Hepatocyte (in vitro differentiated cells): ENCODE results near the gene LRRC49. TPM values are rescaled to one million over a fixed set of nuclear protein-coding genes. Genes with fewer than 3 reads are reported as not detected.
"Not testable (repeated sequence)": the region's sequence is repeated elsewhere in the genome, so short reads cannot be mapped to it uniquely, and the experiment has no call there.

Experiments
- DNase-seq: peaks from one replicate; pipeline ENCODE4 v3.0.0-alpha.2; 2016; ENCODE audit warnings: low spot score
- H2AFZ ChIP-seq: fragments of 200-600 bp; sonication (generic); 2 replicates; pipeline ENCODE4 v1.6.0; 2016; ENCODE audit warnings: antibody characterized with exemption, mild to moderate bottlenecking
- H3K27ac ChIP-seq: fragments of 200-600 bp; sonication (generic); 2 replicates; pipeline ENCODE4 v1.5.1; 2016; ENCODE audit warnings: mild to moderate bottlenecking
- H3K27me3 ChIP-seq: fragments of 200-600 bp; sonication (generic); 2 replicates; pipeline ENCODE4 v1.6.1; 2016
- H3K36me3 ChIP-seq: fragments of 200-600 bp; sonication (generic); replicated peaks from 2 replicates; pipeline ENCODE4 v1.5.1; 2016; ENCODE audit warnings: low read depth; ENCODE audit not compliant: insufficient read depth
- H3K4me1 ChIP-seq: fragments of 200-600 bp; sonication (generic); 2 replicates; pipeline ENCODE4 v1.5.1; 2016; ENCODE audit warnings: mild to moderate bottlenecking, moderate library complexity; ENCODE audit not compliant: insufficient read depth
- H3K4me2 ChIP-seq: fragments of 200-600 bp; sonication (generic); 2 replicates; pipeline ENCODE4 v1.6.0; 2016
- H3K4me3 ChIP-seq: fragments of 200-600 bp; sonication (generic); 2 replicates; pipeline ENCODE4 v1.5.1; 2016; ENCODE audit warnings: mild to moderate bottlenecking
- H3K79me2 ChIP-seq: fragments of 200-600 bp; sonication (generic); 2 replicates; pipeline ENCODE4 v1.6.0; 2017; ENCODE audit warnings: mild to moderate bottlenecking
- H3K9me2 ChIP-seq: fragments of 200-600 bp; sonication (generic); replicated peaks from 2 replicates; pipeline ENCODE4 v1.6.0; 2017; ENCODE audit warnings: mild to moderate bottlenecking; ENCODE audit not compliant: insufficient read depth
- H3K9me3 ChIP-seq: fragments of 200-600 bp; sonication (generic); 2 replicates; pipeline ENCODE4 v1.5.1; 2016; ENCODE audit warnings: low read depth, mild to moderate bottlenecking
- H4K20me1 ChIP-seq: fragments of 200-600 bp; sonication (generic); 2 replicates; pipeline ENCODE4 v1.6.0; 2016; ENCODE audit warnings: mild to moderate bottlenecking; ENCODE audit not compliant: insufficient read depth, poor library complexity, severe bottlenecking
- CTCF ChIP-seq: fragments of 200-600 bp; sonication (generic); IDR thresholded peaks from 2 replicates; pipeline ENCODE4 v1.5.1; 2016; ENCODE audit warnings: antibody characterized with exemption, mild to moderate bottlenecking; ENCODE audit not compliant: poor library complexity
- EZH2 ChIP-seq: fragments of 200-600 bp; sonication (generic); IDR thresholded peaks from 2 replicates; pipeline ENCODE4 v1.6.1; 2016; ENCODE audit warnings: antibody characterized with exemption, mild to moderate bottlenecking, borderline replicate concordance
- EZH2phosphoT487 ChIP-seq: fragments of 200-600 bp; sonication (generic); IDR thresholded peaks from one replicate; pipeline ENCODE4 v1.6.1; 2018; ENCODE audit warnings: antibody characterized with exemption, mild to moderate bottlenecking, low read depth, moderate library complexity; ENCODE audit not compliant: unreplicated experiment, severe bottlenecking
- WGBS: methylation state at CpG from one replicate; pipeline ENCODE4 v1.1.6; 2016; ENCODE audit warnings: low lambda C conversion rate; ENCODE audit errors: missing lambda C conversion rate; 5-methylcytosine and 5-hydroxymethylcytosine counted together
- polyA plus RNA-seq: library from polyadenylated mRNA; unstranded; fragments of >200 nt; fragmentation: Nextera tagmentation; extraction: Ambion mirVana; gene quantifications from 2 replicates; pipeline ENCODE4 v1.2.1, GENCODE V29; 2016
- total RNA-seq: library from RNA; depleted of rRNA; stranded (reverse); fragments of >200 nt; gene quantifications from 2 replicates; pipeline ENCODE4 v1.2.3, GENCODE V29; 2014

LRRC49 gene
- total and polyA plus RNA-seq, 2 experiments from 2014 or later: 1.4 to 11.6 TPM

DNA sequence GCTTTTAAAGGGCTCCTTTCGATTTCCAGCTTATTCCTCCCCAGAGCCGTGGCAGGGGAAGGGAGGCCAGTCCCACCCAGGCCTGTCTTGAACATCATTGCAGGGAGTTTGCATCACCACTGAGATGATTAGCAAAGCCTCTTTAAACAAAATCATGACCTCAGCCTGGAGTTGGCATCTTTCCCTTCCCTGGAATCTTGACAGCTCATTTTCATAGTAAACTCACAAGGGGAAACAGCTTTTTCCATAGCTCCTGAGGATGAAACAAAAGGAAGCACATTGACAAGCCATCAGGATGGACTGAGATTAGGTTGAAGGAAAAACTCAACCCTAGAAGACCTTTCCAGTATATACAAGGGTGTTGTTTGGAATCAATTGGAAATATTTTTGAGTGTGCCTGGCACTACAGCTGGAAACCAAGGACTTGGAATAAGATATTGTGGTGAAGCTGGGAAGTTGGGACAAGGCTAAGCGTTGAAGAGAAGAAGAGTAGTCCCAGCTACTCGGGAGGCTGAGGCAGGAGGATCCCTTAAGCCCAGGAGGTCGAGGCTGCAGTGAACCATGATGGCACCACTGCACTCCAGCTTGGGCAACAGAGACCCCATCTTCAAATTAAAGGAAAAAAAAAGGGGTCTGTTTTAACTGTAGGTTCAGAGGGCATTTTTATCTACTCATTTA lies 35.6 kb upstream of the LRRC49 start:
- Histone ChIP-seq H4K20me1 (no peaks in the 10 kb centered on the region), H3K27ac (peak overlapping the region; percentile 72), H3K4me1 (peaks cover 15% of the 10 kb centered on the region), H2AFZ (no peak overlapping the region), H3K27me3 (no peaks in the 10 kb centered on the region), H3K4me3 (no peak overlapping the region), H3K9me2 (no peaks in the 10 kb centered on the region), H3K79me2 (peaks cover 10% of the 10 kb centered on the region), H3K9me3 (no peaks in the 10 kb centered on the region), H3K36me3 (no peaks in the 10 kb centered on the region), H3K4me2 (peak overlapping the region; percentile 34)
- TF ChIP-seq CTCF (no peak), EZH2 (no peak), EZH2phosphoT487 (no peak)
- WGBS: 80% methylated on average over 5 of the region's 5 CpGs
- DNase-seq: peak; percentile 74

DNA sequence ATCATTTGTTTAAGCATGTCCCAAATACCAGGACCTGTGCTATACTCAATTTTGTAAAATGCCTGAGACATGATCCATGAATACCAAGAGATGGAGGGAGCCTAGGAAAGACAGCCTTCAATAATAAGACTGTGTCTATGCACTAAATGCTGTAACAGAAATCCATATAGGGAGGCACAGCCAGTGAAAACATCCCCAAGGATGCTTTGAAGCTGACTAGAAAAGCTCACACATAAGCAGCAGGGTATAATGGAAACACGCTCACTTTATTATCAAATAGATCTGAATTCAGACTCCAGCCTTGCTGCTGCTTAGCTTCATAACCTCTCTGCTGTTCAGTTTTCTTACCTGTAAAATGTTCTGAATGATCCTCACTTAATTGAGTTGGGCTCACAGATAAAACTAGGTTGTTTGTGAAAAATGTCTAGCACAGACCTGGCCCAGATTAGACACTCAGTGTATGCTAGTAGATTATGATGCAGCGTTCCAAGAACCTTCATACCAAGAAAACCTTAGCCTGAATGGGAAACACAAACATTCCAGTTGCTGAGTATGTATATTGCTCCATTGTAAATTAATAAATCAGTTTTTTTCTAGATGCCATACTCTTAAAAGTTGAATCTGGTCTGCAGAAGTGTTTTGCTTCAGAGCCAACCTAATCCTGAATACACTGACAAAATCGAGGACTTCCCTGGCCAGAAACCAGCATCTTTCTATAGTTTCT lies 34.9 kb upstream of the LRRC49 start:
- Histone ChIP-seq H2AFZ (no peak overlapping the region), H3K9me3 (no peaks in the 10 kb centered on the region), H4K20me1 (no peaks in the 10 kb centered on the region), H3K4me2 (no peak overlapping the region), H3K27me3 (no peaks in the 10 kb centered on the region), H3K27ac (peak overlapping the region; percentile 72), H3K9me2 (no peaks in the 10 kb centered on the region), H3K4me1 (peaks cover 13% of the 10 kb centered on the region), H3K36me3 (no peaks in the 10 kb centered on the region), H3K79me2 (peaks cover 3% of the 10 kb centered on the region), H3K4me3 (no peak overlapping the region)
- TF ChIP-seq EZH2phosphoT487: no peak
- TF ChIP-seq EZH2: no peak
- TF ChIP-seq CTCF: no peak
- WGBS: 85% methylated on average over 3 of the region's 3 CpGs
- no peak for DNase-seq

- not testable (repeated sequence) for H3K9me2 ChIP-seq, DNase-seq, H3K79me2 ChIP-seq, H3K9me3 ChIP-seq, H3K27ac ChIP-seq, H3K4me2 ChIP-seq, H3K27me3 ChIP-seq, H2AFZ ChIP-seq, H3K4me3 ChIP-seq, H3K36me3 ChIP-seq, H3K4me1 ChIP-seq, H4K20me1 ChIP-seq
- WGBS: 96% methylated on average over 9 of the region's 9 CpGs
These were observed 33.9 kb upstream of the LRRC49 start for GRCh38 chr15:70858614-70859321.

DNA sequence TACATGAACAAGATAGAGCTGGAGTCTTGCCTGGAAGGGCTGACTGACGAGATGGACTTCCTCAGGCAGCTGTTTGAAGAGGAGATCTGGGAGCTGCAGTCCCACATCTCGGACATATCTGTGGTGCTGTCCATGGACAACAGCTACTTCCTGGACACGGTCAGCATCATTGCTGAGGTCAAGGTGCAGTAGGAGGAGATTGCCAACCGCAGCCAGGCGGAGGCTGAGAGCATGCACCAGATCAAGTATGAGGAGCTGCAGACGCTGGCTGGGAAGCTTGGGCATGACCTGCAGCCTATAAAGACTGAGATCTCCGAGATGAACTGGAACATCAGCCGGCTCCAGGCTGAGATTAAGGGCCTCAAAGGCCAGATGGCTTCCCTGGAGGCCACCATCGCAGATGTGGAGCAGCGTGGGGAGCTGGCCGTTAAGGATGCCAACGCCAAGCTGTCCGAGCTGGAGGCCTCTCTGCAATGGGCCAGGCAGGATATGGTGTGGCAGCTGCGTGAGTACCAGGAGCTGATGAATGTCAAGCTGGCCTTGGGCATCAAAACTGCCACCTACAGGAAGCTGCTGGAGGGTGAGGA lies 33.2 kb upstream of the LRRC49 start:
- Histone ChIP-seq H3K36me3 (no peaks in the 10 kb centered on the region), H3K4me2 (no peak overlapping the region), H2AFZ (no peak overlapping the region), H3K4me1 (peaks cover 6% of the 10 kb centered on the region), H3K27me3 (no peaks in the 10 kb centered on the region), H3K79me2 (no peaks in the 10 kb centered on the region), H3K9me3 (no peaks in the 10 kb centered on the region), H3K9me2 (no peaks in the 10 kb centered on the region), H4K20me1 (no peaks in the 10 kb centered on the region), H3K27ac (no peak overlapping the region), H3K4me3 (no peak overlapping the region)
- WGBS: 93% methylated on average over 14 of the region's 14 CpGs
- TF ChIP-seq EZH2: no peak
- TF ChIP-seq EZH2phosphoT487: no peak
- no peak for TF ChIP-seq CTCF
- no peak for DNase-seq
